ENCODE measurements around the gene PSMD6.

Gene PSMD6

GRCh38 chr3:63979093-63979885, 44.0 kb downstream of the PSMD6 start:
- no peak for TF ChIP-seq CTCF (IDR thresholded peaks at IDR 0.05; ENCODE audit: control insufficient read depth, extremely low read depth, insufficient read depth)
- no peak for DNase-seq (ENCODE audit: low read depth)
- H3K4me3 ChIP-seq (ENCODE audit: low read depth, low read length): no peak overlapping the region

- TF ChIP-seq CTCF (IDR thresholded peaks at IDR 0.05; ENCODE audit: control insufficient read depth, extremely low read depth, insufficient read depth): no peak
- no peak for DNase-seq (ENCODE audit: low read depth)
- no peak overlapping the region for H3K4me3 ChIP-seq (ENCODE audit: low read depth, low read length)
Measured at GRCh38 chr3:63977893-63978292, 45.4 kb downstream of the PSMD6 start.

DNA sequence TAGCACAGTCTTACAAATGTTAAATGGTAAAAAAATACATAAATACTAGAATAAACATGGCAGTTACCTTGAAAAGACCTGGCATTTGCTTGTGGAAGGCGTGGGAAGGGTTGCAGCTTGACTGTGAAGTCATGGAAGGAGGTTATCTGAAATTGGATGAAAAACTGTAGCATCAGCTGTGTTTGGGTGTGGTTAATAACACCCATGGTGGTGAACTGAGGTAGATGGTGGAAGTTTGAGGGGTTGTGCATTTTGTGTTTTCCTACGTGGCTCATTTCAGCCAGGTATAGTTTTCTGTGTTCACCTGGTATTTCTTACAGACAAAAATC, 46.5 kb downstream of the PSMD6 start:
- no peak overlapping the region for H3K4me3 ChIP-seq (ENCODE audit: low read depth, low read length)
- DNase-seq (ENCODE audit: low read depth): no peak
- TF ChIP-seq CTCF (IDR thresholded peaks at IDR 0.05; ENCODE audit: control insufficient read depth, extremely low read depth, insufficient read depth): no peak

DNA sequence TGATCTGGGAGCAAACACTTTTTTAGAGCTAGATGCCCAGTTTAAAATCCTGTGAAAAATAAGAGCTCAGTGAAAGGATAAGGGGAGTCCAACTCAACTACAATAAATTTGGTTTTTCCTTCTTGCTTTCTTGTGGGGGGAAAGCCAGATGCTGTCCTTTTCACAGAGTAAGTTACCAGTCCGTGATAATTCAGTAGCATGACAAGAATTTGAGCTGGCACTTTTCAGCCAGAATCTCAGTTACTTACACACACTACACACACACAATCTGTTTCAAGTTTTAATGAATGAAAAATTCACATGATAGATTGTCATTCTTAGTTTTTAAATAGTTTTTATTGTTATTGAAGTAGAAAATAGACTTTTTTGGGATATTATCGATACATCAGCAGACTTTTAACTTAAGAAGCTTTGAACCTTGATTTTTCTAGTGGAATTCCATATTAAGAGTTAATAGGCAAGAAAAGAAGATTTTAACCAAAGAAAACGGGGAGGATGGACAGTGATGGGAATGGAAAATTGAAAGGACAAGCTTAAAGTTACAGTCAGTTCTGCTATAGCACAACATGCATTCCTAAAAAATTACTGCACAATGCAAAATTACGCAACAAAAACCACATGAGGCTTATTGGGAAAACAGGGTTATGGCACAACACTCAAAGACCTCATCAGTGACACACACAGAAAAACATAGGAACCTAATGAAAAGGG, 47.0 kb downstream of the PSMD6 start:
- no peak for TF ChIP-seq CTCF (IDR thresholded peaks at IDR 0.05; ENCODE audit: control insufficient read depth, extremely low read depth, insufficient read depth)
- no peak overlapping the region for H3K4me3 ChIP-seq (ENCODE audit: low read depth, low read length)
- DNase-seq (ENCODE audit: low read depth): no peak

DNA sequence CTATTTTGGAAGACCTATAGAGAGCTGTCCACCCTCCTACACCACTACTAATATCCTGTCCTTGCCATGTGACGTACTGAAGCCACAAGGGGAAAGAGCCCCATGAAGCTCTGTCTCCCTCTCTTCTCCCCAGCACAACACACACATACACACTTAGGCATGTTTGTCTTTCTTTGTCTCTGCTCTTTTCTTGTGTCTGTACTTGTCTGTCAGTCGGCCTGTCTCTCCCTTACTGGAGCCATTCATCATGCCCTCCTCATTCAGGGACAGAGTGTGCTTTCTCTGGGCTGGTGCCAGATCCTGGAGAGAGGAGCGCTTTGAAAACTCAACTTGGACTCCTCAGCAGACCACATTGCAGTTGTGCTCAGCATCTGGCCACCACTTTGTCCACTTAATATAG, 47.6 kb downstream of the PSMD6 start:
- H3K4me3 ChIP-seq (ENCODE audit: low read depth, low read length): no peak overlapping the region
- DNase-seq (ENCODE audit: low read depth): no peak
- no peak for TF ChIP-seq CTCF (IDR thresholded peaks at IDR 0.05; ENCODE audit: control insufficient read depth, extremely low read depth, insufficient read depth)

GRCh38 chr3:63974451-63974850, 48.8 kb downstream of the PSMD6 start:
- no peak for DNase-seq (ENCODE audit: low read depth)
- TF ChIP-seq CTCF (IDR thresholded peaks at IDR 0.05; ENCODE audit: control insufficient read depth, extremely low read depth, insufficient read depth): no peak
- no peak overlapping the region for H3K4me3 ChIP-seq (ENCODE audit: low read depth, low read length)
